Activated CD4-positive, alpha-beta memory T cell treated with anti-CD3 and anti-CD28 coated beads for 36 hours (primary cell): Measurements from ENCODE around the gene DNMT1. TPM values are rescaled to one million over a fixed set of nuclear protein-coding genes. Genes with fewer than 3 reads are reported as not detected.

Experiments
- CTCF ChIA-PET: fragments of 350-600 bp; sonication (Branson Sonifier 250); formaldehyde crosslinking; loops from one replicate; lab custom pipeline; 2021; ENCODE audit warnings: antibody characterized with exemption, inconsistent platforms; lab: Charles Lee
- POLR2A ChIA-PET: fragments of 350-600 bp; sonication (Branson Sonifier 250); formaldehyde crosslinking; loops from one replicate; lab custom pipeline; 2021; ENCODE audit warnings: antibody characterized with exemption; lab: Charles Lee
- DNase-seq: peaks from one replicate; pipeline ENCODE4 v3.0.0-alpha.2; 2020
- H3K27ac Mint-ChIP-seq: one replicate; pipeline ENCODE4 v1.8.0; 2021; ENCODE audit warnings: mixed read lengths
- H3K27me3 Mint-ChIP-seq: one replicate; pipeline ENCODE4 v1.8.0; 2021; ENCODE audit warnings: mixed read lengths
- H3K36me3 Mint-ChIP-seq: one replicate; pipeline ENCODE4 v1.8.0; 2021; ENCODE audit warnings: mixed read lengths
- H3K4me1 Mint-ChIP-seq: one replicate; pipeline ENCODE4 v1.8.0; 2021; ENCODE audit warnings: low read depth, mixed read lengths
- H3K4me3 Mint-ChIP-seq: one replicate; pipeline ENCODE4 v1.8.0; 2021; ENCODE audit warnings: mild to moderate bottlenecking, mixed read lengths
- H3K9me3 Mint-ChIP-seq: one replicate; pipeline ENCODE4 v1.8.0; 2021; ENCODE audit warnings: mixed read lengths
- intact Hi-C: fragments of 100-400 bp; cut with micrococcal nuclease; formaldehyde crosslinking; loops from one replicate; pipeline ENCODE4 v1.15.1; 2023
- total RNA-seq, 2 experiments: library from RNA; stranded (reverse); gene quantifications; one replicate each; pipeline ENCODE4 v1.2.3, GENCODE V29; 2021

The DNMT1 gene
- total RNA-seq, 2 experiments from 2014 or later = 356 to 357 TPM

DNA sequence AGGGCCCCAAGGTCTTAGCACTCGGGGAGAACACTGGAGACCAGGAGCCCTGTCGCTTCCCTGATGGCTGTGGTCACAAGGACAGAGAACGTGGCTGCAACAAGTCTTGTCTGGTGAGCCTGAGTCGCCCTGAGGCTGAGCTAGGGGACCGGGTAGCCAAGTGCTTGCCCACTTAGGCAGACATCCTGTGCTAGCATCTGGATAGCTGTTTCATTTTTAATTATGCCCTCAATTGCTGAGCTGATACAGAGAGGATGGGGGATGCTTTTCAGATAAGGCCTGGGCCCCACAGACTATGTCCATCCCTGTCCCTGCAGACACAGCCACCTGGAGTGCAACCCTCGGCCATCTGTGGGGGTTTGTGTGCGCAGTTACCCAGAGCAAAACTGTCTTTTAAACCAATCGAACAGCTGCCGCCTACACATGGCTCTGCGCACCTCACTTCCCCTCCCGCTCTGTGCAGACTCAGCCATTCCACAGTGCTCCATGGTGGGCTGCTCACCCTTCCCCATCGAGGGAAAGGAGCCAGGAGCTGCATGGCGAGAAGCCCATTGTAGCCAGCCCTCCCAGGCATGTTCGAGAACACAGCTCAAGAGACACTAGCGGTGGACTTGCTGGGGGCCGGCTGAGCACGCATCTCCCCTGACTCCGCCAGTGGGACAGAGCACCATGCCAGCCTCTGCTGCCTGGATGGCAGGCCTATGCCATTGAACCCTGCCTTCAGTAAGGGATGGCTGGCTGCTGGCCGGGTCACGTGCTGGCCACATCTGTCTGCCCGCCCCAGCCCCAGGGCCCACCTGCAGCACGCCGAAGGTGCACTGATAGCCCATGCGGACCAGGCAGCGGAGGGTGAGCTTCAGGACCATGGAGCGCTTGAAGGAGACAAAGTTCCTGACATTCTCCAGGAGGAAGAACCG lies 55.6 kb downstream of the DNMT1 start:
- no peak overlapping the region for H3K4me3 Mint-ChIP-seq
- CTCF ChIA-PET = interaction anchor here (0.6 kb wide), 2 partner anchors 115 to 798 kb away, joined by 3 to 4 read pairs; no protein-coding TSS in a partner anchor
- H3K9me3 Mint-ChIP-seq = no peaks in the 10 kb centered on the region
- peaks cover 28% of the 10 kb centered on the region for H3K4me1 Mint-ChIP-seq
- H3K36me3 Mint-ChIP-seq = peaks cover 50% of the 10 kb centered on the region
- H3K27ac Mint-ChIP-seq = no peak overlapping the region
- DNase-seq = no peak
- no peaks in the 10 kb centered on the region for H3K27me3 Mint-ChIP-seq
- POLR2A ChIA-PET = interaction anchor here (0.6 to 0.7 kb wide), 2 partner anchors 15 to 135 kb away, joined by 3 to 4 read pairs; no protein-coding TSS in a partner anchor
- intact Hi-C loops = no loop called here

DNA sequence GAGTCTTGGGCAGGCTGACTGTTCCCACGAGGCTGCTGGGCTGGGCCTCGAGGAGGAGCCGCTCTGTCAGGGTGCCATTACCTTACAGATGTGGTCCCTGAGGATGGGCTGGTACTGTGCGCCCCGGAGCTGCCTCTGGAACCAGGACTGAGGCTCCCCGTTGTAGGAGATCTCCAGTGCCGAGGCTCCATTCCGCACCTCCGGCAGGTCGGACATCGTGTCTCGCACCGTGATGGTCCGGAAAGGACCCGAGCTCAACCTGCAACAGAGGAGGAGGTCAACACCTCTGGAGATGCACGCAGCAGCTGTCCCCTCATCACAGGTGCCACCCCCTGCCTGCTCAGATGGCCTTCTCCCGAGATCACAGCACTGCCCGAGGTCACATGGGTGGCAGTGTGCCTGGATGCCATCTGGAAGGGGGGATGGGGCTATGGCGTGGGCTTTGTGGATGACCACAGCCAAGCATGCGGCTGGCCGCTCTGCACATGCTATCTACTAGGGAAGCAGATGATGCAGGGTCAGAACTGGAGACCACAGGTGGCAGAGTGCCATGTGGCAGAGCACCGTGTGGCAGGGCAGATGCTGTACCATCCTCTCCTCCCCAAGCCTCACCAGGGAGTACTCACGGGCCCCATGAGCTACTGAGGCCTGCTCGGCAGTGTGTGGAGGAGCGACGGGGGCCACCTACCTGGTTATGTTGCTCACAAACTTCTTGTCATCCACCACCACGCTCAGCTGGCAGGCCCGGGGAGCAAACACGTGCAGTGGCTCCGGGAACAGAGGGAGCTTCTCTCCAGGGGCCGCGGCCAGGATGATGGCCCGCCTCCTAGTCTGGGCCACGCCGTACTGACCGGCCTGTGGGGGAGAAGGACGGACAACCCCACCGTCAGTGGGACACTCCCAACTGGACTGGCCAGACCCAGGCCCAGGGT lies 56.7 kb downstream of the DNMT1 start:
- DNase-seq = no peak
- H3K27me3 Mint-ChIP-seq = no peaks in the 10 kb centered on the region
- CTCF ChIA-PET = no interaction called here
- peaks cover 45% of the 10 kb centered on the region for H3K36me3 Mint-ChIP-seq
- intact Hi-C loops = no loop called here
- peaks cover 18% of the 10 kb centered on the region for H3K4me1 Mint-ChIP-seq
- H3K9me3 Mint-ChIP-seq = no peaks in the 10 kb centered on the region
- POLR2A ChIA-PET = interaction anchor here (0.7 kb wide), 1 partner anchor 16 kb away, joined by 3 read pairs; no protein-coding TSS in a partner anchor
- H3K27ac Mint-ChIP-seq = no peak overlapping the region
- no peak overlapping the region for H3K4me3 Mint-ChIP-seq

DNA sequence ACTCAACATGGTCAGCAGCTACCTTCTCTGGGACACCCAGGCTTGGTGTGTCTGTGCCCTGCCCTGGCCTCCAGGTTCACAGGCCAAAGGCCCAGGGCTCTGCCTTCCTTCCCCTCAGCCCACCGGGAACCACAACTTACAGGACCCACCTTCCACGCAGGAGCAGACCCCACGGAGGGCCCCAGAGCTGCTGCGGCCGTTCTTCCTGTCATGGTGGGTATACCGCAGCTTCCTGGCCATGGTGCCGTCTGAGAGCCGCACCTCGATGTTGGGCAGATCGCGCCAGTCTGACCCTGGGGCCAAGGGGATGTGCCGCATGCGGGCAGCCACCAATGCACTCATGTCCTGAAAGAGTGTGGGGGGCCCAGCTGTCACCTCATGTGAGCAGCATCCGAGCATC lies 57.8 kb downstream of the DNMT1 start:
- no peak for DNase-seq
- Mint-ChIP-seq H3K4me3 (no peak overlapping the region), H3K36me3 (peaks cover 45% of the 10 kb centered on the region), H3K4me1 (peaks cover 7% of the 10 kb centered on the region), H3K9me3 (no peaks in the 10 kb centered on the region), H3K27me3 (no peaks in the 10 kb centered on the region), H3K27ac (no peak overlapping the region)
- ChIA-PET POLR2A (no interaction called here), CTCF (no interaction called here)
- intact Hi-C loops = no loop called here

DNA sequence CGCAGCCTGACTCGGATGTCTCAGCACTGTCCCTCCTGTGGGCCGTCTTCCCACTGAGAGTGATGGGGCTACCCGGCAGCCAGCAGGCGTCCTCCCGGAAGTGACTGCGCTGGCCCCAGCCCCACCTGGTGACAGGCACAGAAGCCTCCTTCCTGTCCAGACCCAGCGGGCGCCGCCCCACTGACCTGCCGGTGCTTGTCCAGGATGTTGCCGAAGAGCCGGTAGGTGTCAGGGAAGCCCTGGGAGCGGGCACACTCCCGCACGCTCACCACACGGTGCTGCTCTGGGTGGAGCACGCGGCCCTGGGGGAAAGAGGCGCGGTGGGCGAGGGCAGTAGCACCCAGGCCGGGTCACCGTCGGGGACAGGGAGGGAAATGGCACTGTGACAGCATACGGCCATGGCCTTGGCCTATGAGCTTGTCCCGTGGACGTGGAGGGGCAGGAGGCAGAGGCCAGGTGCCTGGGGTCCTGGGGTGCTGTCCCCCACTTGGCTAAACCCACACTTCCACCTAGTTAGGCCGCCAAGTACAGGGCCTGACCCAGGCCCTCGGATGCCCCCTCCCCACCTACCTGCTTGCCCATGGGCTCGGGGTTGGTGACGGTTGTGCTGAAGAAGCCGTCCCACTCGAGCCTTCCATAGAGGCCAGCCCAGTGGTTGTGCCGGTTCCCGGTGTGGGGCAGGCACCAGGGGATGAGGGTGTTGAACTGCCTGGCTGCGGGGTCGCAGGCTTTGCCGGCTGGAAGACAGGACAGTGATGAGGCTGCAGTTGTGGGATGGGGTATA lies 59.0 kb downstream of the DNMT1 start:
- Mint-ChIP-seq H3K4me3 (no peak overlapping the region), H3K27me3 (no peaks in the 10 kb centered on the region), H3K36me3 (peaks cover 38% of the 10 kb centered on the region), H3K9me3 (no peaks in the 10 kb centered on the region), H3K27ac (no peak overlapping the region), H3K4me1 (no peaks in the 10 kb centered on the region)
- no peak for DNase-seq
- intact Hi-C loops = no loop called here
- ChIA-PET CTCF (no interaction called here), POLR2A (interaction anchor here (0.5 kb wide), 1 partner anchor 14 kb away, joined by 3 read pairs; no protein-coding TSS in a partner anchor)

DNA sequence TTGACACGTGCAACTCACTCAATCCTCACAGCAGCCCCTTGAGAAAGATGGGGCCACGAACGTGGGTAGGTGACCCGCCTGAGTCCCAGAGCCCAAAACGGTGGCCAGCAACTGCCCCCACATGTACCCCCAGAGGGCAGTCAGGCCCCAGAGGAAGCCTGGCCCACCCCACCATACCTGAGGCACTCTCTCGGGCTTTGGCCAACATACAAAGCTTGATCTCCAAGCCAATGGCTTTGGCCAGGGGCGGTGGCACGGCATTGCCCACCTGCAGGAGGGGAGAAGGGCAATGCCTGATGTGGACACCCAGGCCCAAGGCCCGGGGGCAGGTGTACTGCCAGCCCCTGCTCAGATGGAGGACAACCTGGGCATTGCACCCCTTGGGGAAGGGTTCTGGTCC lies 60.7 kb downstream of the DNMT1 start:
- Mint-ChIP-seq H3K4me3 (no peak overlapping the region), H3K4me1 (no peaks in the 10 kb centered on the region), H3K36me3 (peaks cover 31% of the 10 kb centered on the region), H3K27ac (no peak overlapping the region), H3K9me3 (no peaks in the 10 kb centered on the region), H3K27me3 (no peaks in the 10 kb centered on the region)
- ChIA-PET POLR2A (no interaction called here), CTCF (no interaction called here)
- DNase-seq = no peak
- intact Hi-C loops = no loop called here

DNA sequence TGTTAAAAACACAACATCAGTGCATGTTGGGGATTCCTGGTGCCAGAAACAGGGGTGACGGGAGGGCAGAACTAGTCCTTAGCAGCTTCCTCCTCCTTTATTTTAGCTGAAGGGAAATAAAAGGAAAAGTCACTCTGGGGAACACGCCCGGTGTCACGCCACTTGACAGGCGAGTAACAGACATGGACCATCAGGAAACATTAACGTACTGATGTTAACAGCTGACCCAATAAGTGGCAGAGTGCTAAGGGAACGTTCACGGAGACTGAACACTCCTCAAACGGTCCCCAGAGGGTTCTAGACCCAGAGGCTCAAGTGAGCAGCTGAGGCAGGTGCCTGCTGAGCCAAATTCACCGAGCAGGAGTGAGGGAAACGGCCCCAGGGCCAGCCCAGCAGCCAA lies 61.2 kb downstream of the DNMT1 start:
- intact Hi-C loops = no loop called here

DNA sequence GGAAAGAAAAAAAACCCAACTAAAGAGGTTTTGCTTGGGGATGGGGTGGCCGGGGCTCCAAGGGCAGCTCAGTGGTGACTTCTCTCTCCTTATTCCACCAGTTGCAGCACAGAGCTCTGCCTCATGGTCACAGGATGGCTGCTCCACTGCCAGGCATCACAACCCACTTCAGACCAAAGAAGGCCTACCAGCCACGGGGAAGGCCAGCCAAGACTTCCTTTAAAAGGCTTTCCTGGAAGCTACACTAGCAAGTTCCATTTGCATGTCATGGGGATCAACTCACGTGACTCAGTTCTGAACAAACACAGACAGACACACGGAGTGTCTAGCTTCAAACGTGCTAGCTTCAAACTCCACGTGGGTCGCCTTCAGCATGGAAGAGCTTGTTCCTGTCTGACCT lies 61.8 kb downstream of the DNMT1 start:
- CTCF ChIA-PET = interaction anchor here (0.8 to 1.2 kb wide), 3 partner anchors 10 to 202 kb away, joined by 3 to 4 read pairs (median 3); no protein-coding TSS in a partner anchor
- no peak for DNase-seq
- no peaks in the 10 kb centered on the region for H3K9me3 Mint-ChIP-seq
- intact Hi-C loops = no loop called here
- no peak overlapping the region for H3K4me3 Mint-ChIP-seq
- no peaks in the 10 kb centered on the region for H3K27me3 Mint-ChIP-seq
- POLR2A ChIA-PET = no interaction called here
- H3K36me3 Mint-ChIP-seq = peaks cover 24% of the 10 kb centered on the region
- no peak overlapping the region for H3K27ac Mint-ChIP-seq
- no peaks in the 10 kb centered on the region for H3K4me1 Mint-ChIP-seq

More for the DNA sequence above, 61.2 kb downstream of the DNMT1 start:
- H3K36me3 Mint-ChIP-seq = peaks cover 29% of the 10 kb centered on the region
- no peak for DNase-seq
- ChIA-PET POLR2A (no interaction called here), CTCF (interaction anchor here (1.0 to 1.2 kb wide), 2 partner anchors 60 to 202 kb away, joined by 3 to 4 read pairs; no protein-coding TSS in a partner anchor)
- no peaks in the 10 kb centered on the region for H3K4me1 Mint-ChIP-seq
- no peaks in the 10 kb centered on the region for H3K27me3 Mint-ChIP-seq
- H3K4me3 Mint-ChIP-seq = no peak overlapping the region
- H3K9me3 Mint-ChIP-seq = no peaks in the 10 kb centered on the region
- no peak overlapping the region for H3K27ac Mint-ChIP-seq

DNA sequence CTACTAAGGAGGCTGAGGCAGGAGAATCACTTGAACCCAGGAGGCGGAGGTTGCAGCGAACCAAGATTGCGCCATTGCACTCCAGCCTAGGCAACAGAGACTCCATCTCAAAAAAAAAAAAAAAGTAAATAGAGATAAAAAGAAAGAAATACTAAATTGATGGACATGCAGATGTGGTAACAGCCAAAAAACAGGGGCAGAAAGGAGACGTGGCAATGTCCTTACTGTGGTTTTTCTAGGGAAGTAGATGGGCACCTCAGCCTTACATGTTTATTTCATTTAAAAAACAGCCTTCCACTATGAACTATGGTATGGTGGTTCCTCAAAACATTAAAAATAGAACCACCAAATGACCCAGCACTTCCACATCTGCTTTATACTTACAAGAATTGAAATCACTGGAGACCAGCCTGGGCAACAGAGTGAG lies 68.5 kb downstream of the DNMT1 start:
- Mint-ChIP-seq H3K27ac (no peak overlapping the region), H3K4me3 (no peak overlapping the region), H3K36me3 (peaks cover 9% of the 10 kb centered on the region), H3K9me3 (no peaks in the 10 kb centered on the region), H3K4me1 (no peaks in the 10 kb centered on the region), H3K27me3 (no peaks in the 10 kb centered on the region)
- intact Hi-C loops = no loop called here
- POLR2A ChIA-PET = no interaction called here
- CTCF ChIA-PET = no interaction called here
- DNase-seq = no peak

DNA sequence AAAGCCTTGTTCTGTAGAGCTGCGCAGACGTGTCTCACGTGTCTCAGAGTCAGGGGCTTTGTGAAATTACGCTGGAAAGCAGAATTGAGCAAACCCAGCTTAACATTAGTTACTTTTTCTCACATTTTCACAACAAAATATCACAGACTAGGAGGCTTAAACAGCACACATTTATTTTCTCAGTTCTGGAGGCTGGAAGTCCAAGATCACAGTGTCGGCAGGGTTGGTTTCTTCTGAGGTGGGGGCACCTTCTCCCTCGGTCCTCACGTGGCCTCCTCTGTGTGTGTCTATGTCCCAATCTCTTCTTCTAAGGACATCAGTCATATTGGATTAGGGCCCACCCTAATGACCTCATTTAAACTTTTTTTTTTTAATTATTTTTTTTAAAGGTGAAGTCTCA lies 70.3 kb downstream of the DNMT1 start:
- Mint-ChIP-seq H3K4me3 (no peak overlapping the region), H3K36me3 (peaks cover 8% of the 10 kb centered on the region), H3K27ac (peak overlapping the region; percentile 51), H3K9me3 (no peaks in the 10 kb centered on the region), H3K27me3 (no peaks in the 10 kb centered on the region), H3K4me1 (peaks cover 8% of the 10 kb centered on the region)
- ChIA-PET CTCF (interaction anchor here (1.0 kb wide), 1 partner anchor 126 kb away, joined by 3 read pairs; no protein-coding TSS in a partner anchor), POLR2A (no interaction called here)
- intact Hi-C loops = no loop called here
- DNase-seq = no peak

DNA sequence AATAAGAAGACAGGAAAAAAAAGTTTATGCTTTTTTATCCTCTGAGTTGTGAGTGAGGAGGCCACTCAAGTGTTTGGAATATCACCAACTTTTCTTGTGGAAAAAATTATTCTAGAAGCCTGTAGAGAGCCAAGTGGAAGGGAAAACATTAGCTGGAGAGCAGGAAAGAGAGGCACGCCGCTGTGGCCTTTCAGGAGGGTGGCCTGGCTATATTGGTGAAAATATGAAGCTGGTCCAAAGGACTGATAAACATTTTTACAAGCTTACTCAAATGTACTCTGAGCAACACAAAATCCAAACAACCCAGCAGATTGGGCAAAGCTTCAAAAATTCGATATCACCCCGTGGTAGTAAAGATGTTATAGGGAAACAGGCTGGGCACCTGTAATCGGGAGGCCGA lies 72.7 kb downstream of the DNMT1 start:
- no peaks in the 10 kb centered on the region for H3K9me3 Mint-ChIP-seq
- no peak overlapping the region for H3K4me3 Mint-ChIP-seq
- no peak for DNase-seq
- no peak overlapping the region for H3K27ac Mint-ChIP-seq
- ChIA-PET CTCF (interaction anchor here (0.8 to 2.1 kb wide), 3 partner anchors 9 to 95 kb away, joined by 3 to 8 read pairs (median 3); no protein-coding TSS in a partner anchor), POLR2A (interaction anchor here (0.9 to 1.0 kb wide), 2 partner anchors 8 to 15 kb away, joined by 3 to 4 read pairs; no protein-coding TSS in a partner anchor)
- peaks cover 20% of the 10 kb centered on the region for H3K4me1 Mint-ChIP-seq
- H3K36me3 Mint-ChIP-seq = peaks cover 15% of the 10 kb centered on the region
- H3K27me3 Mint-ChIP-seq = no peaks in the 10 kb centered on the region
- intact Hi-C loops = no loop called here
